Erythroblast (primary cell): ENCODE measurements around the gene RPL13.

Experiments
- GATA1 ChIP-seq: IDR thresholded peaks from 2 replicates; pipeline ENCODE4 v1.6.1; 2011; ENCODE audit warnings: low read depth, mild to moderate bottlenecking, control low read depth, low read length, moderate library complexity
- POLR2A ChIP-seq: IDR thresholded peaks from 2 replicates; pipeline ENCODE4 v1.6.1; 2011; ENCODE audit warnings: mild to moderate bottlenecking, low read length

DNA sequence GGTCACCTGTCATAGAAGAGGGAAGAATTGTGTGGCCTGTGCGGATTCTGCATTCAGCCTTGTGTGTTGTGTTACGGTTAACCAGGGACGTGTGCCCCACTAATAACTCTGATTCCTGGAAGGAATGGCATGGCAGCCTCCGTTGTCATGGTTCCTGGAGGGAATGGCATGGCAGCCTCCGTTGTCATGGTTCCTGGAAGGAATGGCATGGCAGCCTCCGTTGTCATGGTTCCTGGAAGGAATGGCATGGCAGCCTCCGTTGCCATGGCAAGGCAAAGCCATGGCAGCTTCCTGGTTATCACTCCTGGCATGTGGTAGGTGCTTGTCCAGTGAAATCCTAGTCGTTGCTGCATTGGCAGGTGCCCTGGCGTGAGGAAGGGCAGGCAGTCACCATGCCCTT, 43.4 kb upstream of the RPL13 start:
- TF ChIP-seq POLR2A: no peak
- no peak for TF ChIP-seq GATA1
